Left ventricle myocardium inferior (tissue), 1 donor: ENCODE measurements around the gene CDH1. TPM values are rescaled to one million over a fixed set of nuclear protein-coding genes. Genes with fewer than 3 reads are reported as not detected.

Source experiments
- DNase-seq: peaks from one replicate; pipeline ENCODE4 v3.0.0-alpha.2; 2020
- H3K27ac ChIP-seq: fragments of 200-600 bp; replicated peaks from 2 replicates; pipeline ENCODE4 v1.8.0; 2021
- H3K27me3 ChIP-seq: fragments of 200-600 bp; 2 replicates; pipeline ENCODE4 v1.8.0; 2021; ENCODE audit warnings: low read depth
- H3K36me3 ChIP-seq: fragments of 200-600 bp; 2 replicates; pipeline ENCODE4 v1.8.0; 2021
- H3K4me1 ChIP-seq: fragments of 200-600 bp; 2 replicates; pipeline ENCODE4 v1.8.0; 2021
- H3K4me3 ChIP-seq: fragments of 200-600 bp; 2 replicates; pipeline ENCODE4 v1.8.0; 2021; ENCODE audit warnings: mild to moderate bottlenecking, moderate library complexity
- H3K9me3 ChIP-seq: fragments of 200-600 bp; replicated peaks from 2 replicates; pipeline ENCODE4 v1.8.0; 2021
- CTCF ChIP-seq: fragments of 200-600 bp; IDR thresholded peaks from 2 replicates; pipeline ENCODE4 v1.8.0; 2021; ENCODE audit warnings: antibody characterized with exemption, mild to moderate bottlenecking, borderline replicate concordance
- intact Hi-C: fragments of 100-400 bp; cut with micrococcal nuclease; formaldehyde crosslinking; loops from one replicate; pipeline ENCODE4 v1.11.0; 2022
- total RNA-seq: library from RNA; stranded (reverse); fragmentation: NEBNext Ultra II Directional; extraction: Animal tissue kit (Norgen Biotek cat#: 25700); gene quantifications from one replicate; pipeline ENCODE4 v1.2.1, GENCODE V29; 2021
- donor health status: DM: no; HTN: yes; CAD: no; lungs with severe emphysema.

CDH1 gene
- total RNA-seq, 1 donor from 2014 or later = 0.11 TPM

GRCh38 chr16:68843482-68844210, 106.6 kb downstream of the CDH1 start, which contains the start of gene TANGO6:
TSS of gene TANGO6 (plus strand) at chr16:68843531. CDS start at chr16:68843618, 87 bp downstream.
- peak; percentile 21 for TF ChIP-seq CTCF
- H3K4me1 ChIP-seq = peaks cover 17% of the 10 kb centered on the region
- peak within 1 kb of the TSS; percentile 93 for H3K4me3 ChIP-seq
- intact Hi-C loops = no loop called here
- peak within 1 kb of the TSS; percentile 89 for H3K27ac ChIP-seq
- H3K36me3 ChIP-seq = no peaks in the 10 kb centered on the region
- no peaks in the 10 kb centered on the region for H3K27me3 ChIP-seq
- no peaks in the 10 kb centered on the region for H3K9me3 ChIP-seq
- DNase-seq = peak; percentile 87

- intact Hi-C loops = no loop called here
- DNase-seq = no peak
- H3K4me3 ChIP-seq = peak overlapping the region; percentile 93
- H3K9me3 ChIP-seq = no peaks in the 10 kb centered on the region
- H3K36me3 ChIP-seq = no peaks in the 10 kb centered on the region
- peak overlapping the region; percentile 89 for H3K27ac ChIP-seq
- H3K4me1 ChIP-seq = peaks cover 17% of the 10 kb centered on the region
- H3K27me3 ChIP-seq = no peaks in the 10 kb centered on the region
- no peak for TF ChIP-seq CTCF
Measured at GRCh38 chr16:68844211-68844564, 107.1 kb downstream of the CDH1 start.

- H3K4me3 ChIP-seq = no peak overlapping the region
- no peak overlapping the region for H3K27ac ChIP-seq
- H3K4me1 ChIP-seq = peaks cover 8% of the 10 kb centered on the region
- intact Hi-C loops = no loop called here
- no peak for TF ChIP-seq CTCF
- no peak for DNase-seq
- no peaks in the 10 kb centered on the region for H3K9me3 ChIP-seq
- no peaks in the 10 kb centered on the region for H3K27me3 ChIP-seq
- no peaks in the 10 kb centered on the region for H3K36me3 ChIP-seq
Measured at GRCh38 chr16:68848786-68849185, 111.7 kb downstream of the CDH1 start.

- Histone ChIP-seq H3K9me3 (no peaks in the 10 kb centered on the region), H3K4me1 (no peaks in the 10 kb centered on the region), H3K36me3 (no peaks in the 10 kb centered on the region), H3K27me3 (no peaks in the 10 kb centered on the region), H3K4me3 (no peak overlapping the region), H3K27ac (no peak overlapping the region)
- no peak for DNase-seq
- TF ChIP-seq CTCF = no peak
- intact Hi-C loops = no loop called here
Measured at GRCh38 chr16:68850481-68850880, 113.4 kb downstream of the CDH1 start.

- Histone ChIP-seq H3K4me1 (no peaks in the 10 kb centered on the region), H3K36me3 (no peaks in the 10 kb centered on the region), H3K4me3 (no peak overlapping the region), H3K27me3 (no peaks in the 10 kb centered on the region), H3K27ac (no peak overlapping the region), H3K9me3 (no peaks in the 10 kb centered on the region)
- no peak for DNase-seq
- no peak for TF ChIP-seq CTCF
- intact Hi-C loops = no loop called here
Measured at GRCh38 chr16:68851601-68852000, 114.5 kb downstream of the CDH1 start.
